Activated T-cell treated with anti-CD3 and anti-CD28 coated beads for 24 hours (primary cell): ENCODE data around the gene GPR132.

Source experiments
- DNase-seq: peaks from one replicate; pipeline ENCODE4 v3.0.0-alpha.2; 2020; ENCODE audit warnings: low read depth

The GPR132 gene

DNA sequence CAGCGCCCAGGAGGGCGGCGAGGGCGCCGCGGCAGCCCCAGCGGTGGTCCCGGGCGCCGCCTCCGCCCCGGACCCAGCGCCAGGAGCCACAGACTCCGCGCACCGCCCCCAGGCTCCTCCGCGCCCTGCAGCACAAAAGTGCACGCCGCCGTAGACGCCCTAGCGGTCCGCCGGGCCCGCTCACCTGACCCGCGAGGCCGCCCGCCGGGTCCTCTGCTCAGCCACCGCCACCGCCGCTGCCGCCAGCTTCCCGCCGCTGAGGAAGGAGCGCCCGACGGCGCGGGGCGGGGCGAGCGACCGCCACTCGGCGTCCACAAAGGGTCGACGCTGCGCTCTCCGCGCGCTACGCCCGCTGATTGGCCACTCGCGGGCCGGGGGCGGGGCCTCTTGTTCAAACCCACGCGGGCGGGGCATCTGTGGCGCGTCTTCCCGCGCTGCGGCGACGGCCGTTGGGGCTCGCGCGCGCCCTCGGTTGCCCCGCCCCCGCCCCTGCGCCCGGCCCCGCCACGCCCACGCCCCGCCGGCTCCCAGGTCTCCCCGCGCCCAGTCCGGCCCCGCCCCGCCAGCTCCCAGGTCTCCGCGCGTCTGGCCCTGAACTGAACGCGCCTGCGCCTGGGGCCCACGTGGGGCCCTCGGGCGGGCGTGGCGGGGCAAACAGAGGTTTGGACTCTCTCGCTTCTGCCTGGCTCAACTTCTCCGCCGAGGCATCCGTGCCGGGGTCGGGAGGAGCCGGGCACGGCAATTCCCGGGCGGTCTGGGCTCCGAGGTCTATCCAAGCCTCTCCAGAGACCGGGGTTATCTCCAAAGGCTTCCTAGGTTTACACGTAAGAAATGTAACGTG, 44.2 kb downstream of the GPR132 start, which contains the start of gene CDCA4:
Gene CDCA4, minus strand, starts transcription at position 269 of the 841 bp plus-strand sequence. CDS start 9,154 bp downstream, outside the sequence.
- DNase-seq: peak; percentile 98

DNA sequence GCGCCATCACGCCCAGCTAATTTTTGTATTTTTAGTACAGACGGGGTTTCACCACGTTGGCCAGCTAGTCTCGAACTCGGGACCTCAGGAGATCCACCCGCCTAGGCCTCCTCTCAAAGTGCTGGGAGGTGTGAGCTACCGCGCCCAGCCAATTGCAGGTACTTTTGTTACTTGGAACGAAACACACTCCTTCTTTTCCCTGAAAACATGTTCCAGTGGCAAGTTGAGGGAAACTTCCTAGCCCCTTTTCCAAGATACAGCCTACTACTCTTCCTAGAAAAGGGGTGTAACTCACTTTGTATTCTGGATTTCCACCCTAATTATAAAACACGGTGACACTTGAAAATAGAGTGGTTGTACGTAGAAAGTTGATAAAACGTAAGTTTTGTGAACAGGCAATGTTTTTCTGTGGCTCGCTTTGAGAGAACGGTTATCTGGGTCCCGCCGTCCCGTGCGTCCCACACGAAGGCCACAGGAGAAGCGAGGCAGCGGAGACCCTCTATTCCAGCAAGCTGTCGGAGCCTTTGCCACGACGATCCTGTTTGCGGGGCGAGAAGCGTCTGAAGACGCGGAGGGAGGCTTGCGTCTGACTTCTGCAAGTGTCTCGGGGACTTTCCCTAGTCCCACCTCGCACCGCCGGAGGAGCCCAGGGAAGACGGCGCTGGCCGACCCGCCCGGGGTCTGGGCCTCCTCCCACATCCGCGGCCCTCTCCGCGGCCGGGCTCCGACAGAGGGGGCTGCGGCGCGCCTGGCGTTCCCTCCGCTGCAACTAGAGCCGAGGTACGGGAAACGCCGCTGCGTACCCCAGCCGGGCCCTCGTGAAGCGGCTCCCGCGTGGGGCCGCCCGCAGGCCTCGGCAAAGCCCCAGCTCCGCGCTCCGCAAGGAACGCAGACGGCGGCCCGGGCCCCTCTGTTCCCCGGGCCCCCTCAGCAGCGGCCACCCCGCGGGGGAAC, 45.1 kb downstream of the GPR132 start:
- peak; percentile 46 for DNase-seq

DNA sequence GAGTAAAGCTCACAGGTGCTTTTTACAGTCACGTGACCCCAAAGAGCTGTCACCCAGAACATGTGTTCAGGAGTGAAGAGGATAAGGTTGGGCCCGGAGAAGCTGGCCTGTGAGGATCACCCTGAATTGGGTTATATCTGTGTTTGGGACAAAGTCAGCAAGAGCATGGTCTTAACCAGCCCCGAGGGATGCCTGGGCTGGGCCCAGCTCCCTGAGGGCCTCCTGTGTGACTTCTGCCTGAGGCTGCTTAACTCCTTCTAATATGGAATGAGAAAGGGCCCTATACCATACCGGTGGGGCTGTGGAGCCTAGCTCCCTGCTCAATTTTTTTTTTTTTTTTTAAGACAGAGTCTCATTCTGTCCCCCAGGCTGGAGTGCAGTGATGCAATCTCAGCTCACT, 46.8 kb downstream of the GPR132 start:
- no peak for DNase-seq

DNA sequence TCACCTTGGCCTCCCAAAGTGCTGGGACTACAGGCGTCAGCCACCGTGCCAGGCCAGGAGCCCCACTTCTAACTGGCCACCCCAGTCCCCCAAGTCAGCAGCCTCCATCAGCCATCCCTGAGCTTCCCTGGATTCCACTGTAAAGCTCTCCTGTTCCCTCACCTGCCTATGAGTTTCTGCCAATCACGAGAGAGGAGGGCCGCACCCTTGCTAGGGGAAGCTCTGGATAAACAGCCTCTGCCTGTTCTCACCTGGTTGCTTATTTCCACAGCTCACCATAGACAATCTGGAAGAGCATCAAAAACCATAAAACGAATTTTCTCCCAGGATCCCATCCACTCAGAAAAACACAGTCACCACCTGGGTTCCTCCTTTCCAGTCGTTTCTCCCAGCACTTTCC, 49.3 kb downstream of the GPR132 start:
- no peak for DNase-seq

DNA sequence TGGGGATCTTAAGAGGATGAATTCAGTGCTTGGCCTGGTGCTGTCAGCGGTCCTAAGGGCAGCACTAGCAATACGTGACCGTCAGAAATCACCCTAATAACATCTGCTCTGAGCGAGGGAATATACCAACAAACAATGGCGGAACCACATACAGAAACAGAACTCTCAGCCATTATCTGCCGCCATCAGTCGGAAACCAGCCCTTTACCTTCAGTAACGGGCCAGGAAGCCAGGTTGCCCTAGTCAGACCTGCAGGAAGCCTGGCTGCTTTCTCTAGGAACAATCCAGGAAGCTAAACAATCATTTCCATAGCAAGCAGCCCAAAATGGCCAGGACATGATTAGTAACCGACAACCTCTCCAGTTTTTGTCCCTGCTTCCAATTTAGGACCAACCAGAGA, 50.0 kb downstream of the GPR132 start:
- DNase-seq: no peak

DNA sequence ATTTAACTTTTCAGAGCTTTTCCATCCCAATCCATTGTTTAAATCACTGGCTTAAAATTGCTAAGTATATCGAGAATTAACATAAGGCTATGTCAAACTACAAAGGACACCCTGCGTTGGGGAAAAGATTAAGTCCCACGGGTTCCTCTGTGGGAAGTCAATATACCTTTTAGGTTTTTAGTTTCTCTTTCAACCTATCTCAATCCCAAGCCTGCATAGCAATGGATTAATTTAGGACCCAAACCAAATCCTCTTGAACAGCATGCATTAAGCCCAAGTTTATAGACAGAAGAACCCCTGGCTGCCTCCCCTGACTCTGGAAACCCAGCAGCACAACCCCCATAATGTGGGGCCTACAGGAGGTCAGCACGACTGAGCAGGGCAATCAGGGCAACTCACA, 50.6 kb downstream of the GPR132 start:
- no peak for DNase-seq

DNA sequence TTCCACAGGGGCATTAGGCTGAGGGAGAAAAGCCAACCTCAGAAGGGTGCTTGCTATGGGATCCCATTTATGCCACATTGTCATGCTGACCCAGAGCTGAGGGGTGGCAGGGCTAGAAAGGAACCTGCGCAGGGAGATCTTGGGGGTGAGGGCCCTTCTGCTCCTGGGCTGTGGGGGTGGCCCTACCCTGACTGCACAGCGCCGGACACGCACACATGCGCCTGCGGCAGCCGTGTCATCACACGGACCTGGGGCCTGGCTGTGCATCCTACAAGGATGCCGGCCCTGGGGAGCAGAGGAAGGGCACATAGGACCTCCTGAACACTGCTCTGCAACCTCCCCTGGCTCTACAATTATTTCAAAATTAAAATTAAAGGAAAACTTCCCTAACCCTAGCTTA, 51.2 kb downstream of the GPR132 start:
- DNase-seq: no peak

DNA sequence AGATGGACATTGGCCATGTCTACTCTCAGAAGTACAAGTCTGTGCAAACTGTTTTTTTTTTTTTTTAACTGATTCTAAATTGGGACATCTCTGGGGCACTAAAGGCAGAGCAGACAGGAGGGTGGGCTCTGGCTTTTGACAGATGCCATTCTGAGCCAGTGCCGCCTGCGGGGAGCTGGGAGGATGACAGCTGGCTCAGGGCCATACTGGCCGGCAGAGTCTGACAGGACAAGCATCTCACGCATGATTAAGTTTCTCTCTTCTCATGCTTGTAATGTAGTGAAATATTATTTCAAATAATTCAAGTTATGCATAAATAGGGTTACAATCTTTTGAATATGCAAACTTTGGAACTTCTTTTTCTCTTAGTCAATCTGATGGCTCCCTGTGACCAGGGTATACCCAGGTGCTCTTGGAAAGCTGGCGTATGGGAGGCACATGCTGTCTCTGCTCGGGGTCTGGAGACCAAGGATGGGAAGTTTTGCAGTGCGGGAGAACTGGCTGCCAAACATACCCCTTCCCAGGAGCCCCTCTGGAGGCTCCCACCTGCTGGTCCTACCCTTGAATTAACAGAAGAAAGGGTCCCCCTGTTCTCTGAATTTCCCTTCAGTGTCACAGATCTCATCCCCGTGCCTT, 52.0 kb downstream of the GPR132 start:
- DNase-seq: no peak

DNA sequence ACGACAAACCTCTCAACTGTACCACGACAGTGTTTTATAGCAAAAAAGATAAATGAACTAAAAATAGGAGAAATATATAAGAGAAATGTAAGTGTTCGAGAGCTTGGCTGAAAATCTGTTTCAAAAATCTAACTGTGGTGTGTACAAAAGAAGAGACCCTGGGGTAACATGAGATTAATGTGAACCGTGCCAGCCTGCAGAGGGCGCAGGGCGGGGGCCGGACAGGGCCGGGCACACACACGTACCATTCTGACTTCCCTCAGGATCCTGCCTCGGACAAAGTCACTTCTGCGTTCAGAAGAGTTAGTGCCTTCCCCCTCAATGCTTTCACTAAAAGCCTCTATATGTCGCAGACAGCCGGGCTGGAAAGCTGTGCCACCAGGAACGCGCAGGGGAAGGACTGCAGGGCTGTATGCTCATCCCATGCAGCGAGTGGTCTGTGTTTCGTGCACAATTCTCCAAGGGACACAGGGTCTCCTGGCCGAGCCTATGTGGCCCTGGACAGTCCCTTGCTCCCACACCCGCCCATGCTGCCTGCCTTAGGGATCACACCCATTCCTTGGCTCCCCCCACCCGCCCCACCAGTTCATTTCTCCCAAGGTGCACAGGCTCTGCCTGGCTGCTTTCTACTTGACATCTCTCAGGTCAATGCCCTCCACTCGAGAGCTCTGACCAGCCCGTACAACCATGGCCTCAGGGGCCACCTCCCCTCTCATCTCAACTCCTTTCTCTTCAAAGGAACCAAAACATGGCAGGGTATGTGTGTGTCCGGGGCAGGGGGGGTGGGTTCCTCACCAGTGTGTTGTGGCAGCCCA, 52.9 kb downstream of the GPR132 start:
- no peak for DNase-seq

DNA sequence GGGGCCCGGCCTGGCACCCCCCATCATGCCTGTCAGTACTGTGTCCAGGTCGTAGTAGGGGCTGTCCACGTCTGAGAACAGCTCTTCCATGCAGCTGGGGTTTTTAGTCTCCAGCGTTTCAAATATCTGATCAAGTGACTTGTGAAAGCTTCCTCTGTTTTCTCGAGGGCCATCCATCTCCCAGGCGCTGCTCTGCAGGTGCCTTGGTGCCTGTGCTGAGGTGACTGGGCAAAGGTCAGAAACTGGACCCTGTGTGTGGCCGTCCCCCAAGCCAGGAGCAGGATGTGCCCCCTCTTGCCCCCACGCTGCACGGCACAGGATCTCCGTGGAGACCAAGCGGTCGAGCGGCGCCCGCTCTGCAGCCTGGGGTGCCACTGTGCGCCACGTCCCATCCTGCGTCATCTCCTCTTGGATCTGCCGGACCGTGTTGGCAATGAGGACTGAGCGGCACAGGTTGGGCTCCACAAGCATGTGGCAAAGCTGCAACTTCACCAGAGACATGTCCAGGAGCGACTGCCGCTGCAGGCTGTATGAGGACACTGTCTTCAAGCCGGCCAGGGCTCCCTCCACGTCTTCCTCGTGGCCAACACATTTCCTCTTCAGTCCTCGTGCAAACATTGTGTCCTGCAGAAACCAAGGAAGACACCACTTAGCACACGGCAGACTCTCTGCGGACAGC, 53.8 kb downstream of the GPR132 start:
- DNase-seq: no peak

DNA sequence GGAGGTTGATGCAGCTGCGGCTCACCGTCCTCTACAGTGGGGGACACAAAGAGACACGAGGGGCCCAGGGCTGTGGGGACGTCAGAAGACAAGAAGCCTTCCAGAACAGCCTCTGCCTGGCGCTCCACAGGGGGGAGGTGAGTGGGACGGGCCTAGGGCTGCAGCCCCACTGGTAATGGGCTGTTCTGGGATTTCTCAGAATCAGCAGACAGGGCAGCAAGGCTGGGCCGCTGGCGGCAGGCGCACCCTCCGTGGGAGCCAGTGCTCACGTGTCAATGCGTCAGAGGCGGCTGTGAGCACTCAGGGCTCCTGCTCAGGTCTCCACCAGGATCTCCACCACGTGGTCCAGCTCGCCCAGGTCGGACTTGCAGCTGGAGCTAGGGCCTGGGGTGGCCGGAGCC, 54.3 kb downstream of the GPR132 start:
- no peak for DNase-seq

DNA sequence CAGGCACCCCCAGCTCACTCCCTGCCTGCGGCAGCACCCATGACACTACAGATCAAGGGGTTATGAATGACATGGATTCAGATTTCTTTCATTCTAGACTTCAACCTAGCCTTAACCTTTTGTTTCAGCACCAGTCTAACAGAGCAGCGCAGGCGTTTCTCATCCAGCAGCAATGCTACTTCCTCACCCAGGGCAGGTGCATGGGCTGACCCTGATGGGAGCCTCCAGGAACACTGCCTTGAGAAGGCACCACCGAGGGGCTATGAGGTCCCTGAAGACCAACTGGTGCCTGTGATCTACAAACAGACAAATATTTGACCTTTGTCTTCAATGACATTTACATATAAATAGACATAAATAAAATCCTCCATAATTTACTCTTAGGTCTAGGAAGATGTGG, 55.1 kb downstream of the GPR132 start:
- no peak for DNase-seq

DNA sequence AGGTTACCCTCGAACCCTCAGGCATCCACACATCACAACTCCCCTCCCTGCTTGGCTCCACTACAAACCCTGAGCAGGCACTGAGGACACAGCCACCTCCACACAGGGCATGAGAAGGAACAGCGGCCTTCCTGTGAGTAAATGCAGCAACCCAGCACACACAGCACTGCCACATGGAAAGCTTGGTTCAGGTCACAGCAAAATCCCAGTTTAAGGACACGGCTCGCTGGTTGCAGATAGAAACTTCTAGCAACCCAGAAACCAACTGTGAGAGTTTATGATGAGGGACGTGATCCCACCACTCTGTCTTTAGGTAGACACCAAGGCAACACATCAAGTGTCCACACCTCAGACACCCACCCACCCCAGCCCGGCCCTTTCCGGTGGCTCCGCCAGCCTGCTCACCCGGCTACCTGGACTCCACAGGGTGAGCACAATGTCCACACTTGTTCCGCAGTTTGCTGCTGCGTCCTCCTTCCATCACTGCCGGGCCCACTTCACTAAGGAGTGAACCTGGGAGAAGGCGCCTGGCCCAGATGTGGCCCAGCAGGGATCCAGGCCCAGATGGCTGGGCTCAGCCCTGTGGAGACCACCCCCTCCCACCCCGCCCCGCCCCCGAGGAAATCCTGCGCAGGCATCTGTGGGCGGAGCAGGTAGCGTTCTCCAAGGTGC, 57.5 kb downstream of the GPR132 start:
- DNase-seq: no peak

DNA sequence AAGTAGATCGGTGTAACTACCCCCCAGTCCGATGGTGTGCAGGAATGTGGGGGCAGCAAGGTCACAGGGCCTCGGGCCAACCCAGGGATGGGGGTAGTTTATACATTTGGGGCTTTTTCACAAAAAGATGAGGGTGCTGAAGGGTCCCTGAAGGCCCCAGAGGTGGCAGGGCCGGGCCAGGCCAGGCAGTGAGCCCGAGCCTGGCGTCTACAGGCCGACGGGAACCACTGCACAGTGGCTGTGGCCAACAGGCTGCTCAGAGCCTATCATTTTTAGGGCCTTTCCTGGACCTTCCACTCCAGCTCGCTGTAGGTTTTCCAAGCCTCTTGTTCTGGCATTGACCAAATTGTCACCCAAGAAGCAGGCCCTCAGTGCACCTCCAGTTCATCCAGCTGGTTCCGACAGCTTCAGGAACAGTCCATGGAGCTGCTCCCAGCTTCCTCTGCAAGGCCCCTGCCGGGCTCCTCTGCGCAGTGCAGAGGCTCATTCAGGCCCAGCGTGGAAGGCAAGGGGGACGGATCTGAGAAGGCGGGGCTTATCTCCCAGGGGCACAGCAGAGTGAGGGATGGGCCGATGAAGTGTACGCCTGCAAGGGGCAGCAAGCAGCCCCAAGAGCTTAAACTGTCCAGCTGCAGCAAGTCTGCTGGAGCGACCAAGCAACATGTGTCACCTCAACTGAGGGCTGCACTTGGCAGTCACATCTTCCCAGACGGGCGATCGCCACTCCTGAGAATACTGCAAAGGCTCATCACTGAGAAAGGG, 58.2 kb downstream of the GPR132 start:
- no peak for DNase-seq

DNA sequence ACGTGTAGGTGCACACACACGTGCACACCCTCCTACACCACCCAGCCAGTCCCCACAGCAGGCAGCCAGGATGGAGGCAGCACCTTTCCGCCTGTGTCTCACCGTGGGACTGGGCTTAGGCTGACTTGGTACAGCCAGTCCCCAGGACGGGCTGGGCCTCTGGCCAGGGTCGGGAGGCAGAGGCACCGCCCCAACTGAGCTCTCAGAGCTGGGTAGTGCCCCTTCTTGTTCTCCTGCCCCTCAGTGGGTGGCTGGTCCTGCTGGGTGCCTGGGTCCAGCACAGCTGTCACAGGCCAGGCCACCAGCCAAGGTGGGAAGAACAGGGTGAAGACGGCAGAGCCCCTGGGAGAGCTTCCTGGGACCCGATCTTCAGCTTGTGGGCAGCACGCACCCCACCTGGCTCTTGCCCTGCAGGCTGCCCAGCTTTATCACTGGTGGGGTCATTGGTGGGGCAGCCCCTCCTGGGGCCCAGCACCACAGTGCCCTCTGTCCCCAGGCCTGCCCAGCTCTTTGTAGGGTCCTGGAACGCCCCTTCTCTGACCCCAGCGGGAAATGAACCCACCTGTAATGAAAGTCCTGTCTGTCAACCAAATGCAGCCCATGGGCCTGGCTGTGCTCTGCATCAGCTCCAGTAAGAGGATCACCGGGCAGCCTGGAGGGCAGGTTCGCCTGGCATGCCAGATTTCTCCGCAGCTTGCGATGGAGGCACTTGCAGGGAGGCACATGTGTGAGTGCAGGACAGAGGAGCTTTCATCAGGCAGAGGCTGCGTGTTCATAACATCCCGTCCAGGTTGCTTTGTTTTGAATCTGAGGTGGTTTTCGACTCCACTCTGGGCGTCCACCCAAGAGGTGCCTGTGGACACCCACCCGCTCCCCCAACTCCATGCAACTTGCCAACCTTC, 59.0 kb downstream of the GPR132 start:
- DNase-seq: no peak

DNA sequence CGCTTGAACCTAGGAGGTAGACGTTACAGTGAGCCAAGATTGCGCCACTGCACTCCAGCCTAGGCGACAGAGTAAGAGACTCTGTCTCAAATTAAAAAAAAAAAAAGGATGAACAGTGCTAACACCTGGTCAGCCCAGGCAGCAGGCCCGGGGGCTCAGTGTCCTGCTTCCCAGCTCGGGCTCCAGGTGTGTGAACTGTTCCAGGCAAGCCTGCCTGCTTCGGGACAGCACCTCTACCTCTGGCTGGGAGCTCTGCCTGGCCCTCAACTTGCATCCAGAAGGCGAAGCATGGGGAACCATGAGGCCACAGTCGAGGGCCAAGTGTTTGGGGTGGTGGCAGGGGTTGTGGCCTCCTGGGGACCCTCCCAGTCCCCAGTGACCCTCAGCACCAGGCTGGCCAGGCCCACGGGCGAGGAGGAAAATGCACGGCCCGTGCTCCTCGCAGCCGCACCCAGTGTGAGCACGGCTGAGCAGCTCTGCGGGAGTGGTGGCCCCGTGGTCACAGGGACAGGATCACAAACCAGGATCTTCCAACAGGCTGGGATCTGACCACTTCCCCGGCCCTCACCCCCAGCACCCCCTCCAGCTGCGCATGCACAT, 59.8 kb downstream of the GPR132 start:
- no peak for DNase-seq
